A549 (cell line): ENCODE data around the gene TEKT5. TPM values are rescaled to one million over a fixed set of nuclear protein-coding genes. Genes with fewer than 3 reads are reported as not detected.

Experiments used
- ATAC-seq, 2 experiments: fragments of 200-7000 bp in 1 of 2; fragments of >200 bp in 1 of 2; cut with Nextera tagmentation in 1 of 2; cut with Tn5 transposase in 1 of 2; 3 replicates each; pipeline versions ENCODE4 v1.8.0 to v1.9.1; 2018 to 2020; ENCODE audit warnings: mild to moderate bottlenecking in 1 of 2, moderate library complexity in 1 of 2
- CTCF ChIA-PET: fragments of 300-600 bp; sonication (Branson Sonifier 250); formaldehyde crosslinking; extraction: SDS; loops from one replicate; lab custom pipeline; 2021; ENCODE audit warnings: antibody characterized with exemption, inconsistent platforms; lab: Yijun Ruan, JAX
- POLR2A ChIA-PET: fragments of 350-600 bp; formaldehyde crosslinking; extraction: SDS; loops from one replicate; lab custom pipeline; 2021; ENCODE audit warnings: antibody characterized with exemption, inconsistent platforms; lab: Yijun Ruan, JAX
- DNase-seq, 2 experiments: peaks; one replicate each; pipeline versions ENCODE4 v3.0.0 to v3.0.0-alpha.2; 2011 to 2016; ENCODE audit warnings: low read depth in 1 of 2, low spot score in 1 of 2
- FAIRE-seq: peaks from 2 replicates; lab custom pipeline; 2011; peaks lifted over from hg19 to GRCh38; lab: Jason Lieb, UNC
- H3K27ac ChIP-seq, 2 experiments: fragments of >200 bp; sonication (Bioruptor Twin); formaldehyde crosslinking; 3 replicates each; pipeline ENCODE4 v1.5.1; 2016 to 2017
- H3K4me1 ChIP-seq: fragments of >200 bp; sonication (Bioruptor Twin); formaldehyde crosslinking; 3 replicates; pipeline ENCODE4 v1.6.1; 2016
- H3K4me2 ChIP-seq: fragments of >200 bp; sonication (Bioruptor Twin); formaldehyde crosslinking; 3 replicates; pipeline ENCODE4 v1.6.1; 2016
- H3K4me3 ChIP-seq: fragments of >200 bp; sonication (Bioruptor Twin); formaldehyde crosslinking; 3 replicates; pipeline ENCODE4 v1.5.1; 2016
- H3K9me3 ChIP-seq: fragments of >200 bp; sonication (Bioruptor Twin); formaldehyde crosslinking; 3 replicates; pipeline ENCODE4 v1.6.1; 2016
- ATOH8 ChIP-seq: fragments of 250-450 bp; sonication (Bioruptor Pico); IDR thresholded peaks from 2 replicates; pipeline ENCODE4 v1.5.0; 2020; ENCODE audit warnings: low read depth, mild to moderate bottlenecking, moderate library complexity
- BCL3 ChIP-seq: fragments of >200 bp; sonication (Bioruptor Twin); formaldehyde crosslinking; IDR thresholded peaks from 3 replicates; pipeline ENCODE4 v1.6.1; 2016
- CBX2 ChIP-seq: fragments of 200-600 bp; sonication (generic); IDR thresholded peaks from 2 replicates; pipeline ENCODE4 v1.6.1; 2016; ENCODE audit warnings: low read depth, mild to moderate bottlenecking, borderline replicate concordance
- CEBPB ChIP-seq, 2 experiments: fragments of >200 bp in 1 of 2; sonication (Bioruptor Twin) in 1 of 2; formaldehyde crosslinking in 1 of 2; IDR thresholded peaks; 2 replicates each; pipeline ENCODE4 v1.6.1; 2012 to 2016
- CHD2 ChIP-seq: fragments of 150-350 bp; IDR thresholded peaks from 2 replicates; pipeline ENCODE4 v1.6.1; 2014; ENCODE audit warnings: low read length; ENCODE audit not compliant: partially characterized antibody
- EHMT2 ChIP-seq: fragments of 200-600 bp; sonication (generic); IDR thresholded peaks from 2 replicates; pipeline ENCODE4 v1.6.1; 2016; ENCODE audit warnings: antibody characterized with exemption, low read depth, mild to moderate bottlenecking, moderate library complexity
- ESRRA ChIP-seq: fragments of 150-350 bp; IDR thresholded peaks from 2 replicates; pipeline ENCODE4 v1.6.1; 2014; ENCODE audit warnings: mild to moderate bottlenecking, low read length, borderline replicate concordance
- FOSB ChIP-seq: fragments of 250-450 bp; sonication (Bioruptor Pico); IDR thresholded peaks from 2 replicates; pipeline ENCODE4 v1.5.0; 2020; ENCODE audit warnings: mild to moderate bottlenecking, moderate library complexity
- GATA3 ChIP-seq: IDR thresholded peaks from 2 replicates; pipeline ENCODE4 v1.6.1; 2012; ENCODE audit warnings: borderline replicate concordance
- HES2 ChIP-seq: fragments of >200 bp; sonication (Bioruptor Twin); formaldehyde crosslinking; IDR thresholded peaks from 2 replicates; pipeline ENCODE4 v1.6.1; 2016
- HOXA7 ChIP-seq: fragments of 250-450 bp; sonication (Bioruptor Pico); IDR thresholded peaks from 2 replicates; pipeline ENCODE4 v1.5.0; 2020; ENCODE audit warnings: mild to moderate bottlenecking, moderate library complexity
- HOXB13 ChIP-seq: fragments of 250-450 bp; sonication (Bioruptor Pico); IDR thresholded peaks from 2 replicates; pipeline ENCODE4 v1.5.0; 2020; ENCODE audit warnings: low read depth, mild to moderate bottlenecking, moderate library complexity
- JUNB ChIP-seq: fragments of >200 bp; sonication (Bioruptor Twin); formaldehyde crosslinking; IDR thresholded peaks from 2 replicates; pipeline ENCODE4 v1.6.1; 2016
- KDM5A ChIP-seq: fragments of 200-600 bp; sonication (generic); IDR thresholded peaks from 2 replicates; pipeline ENCODE4 v1.6.1; 2016; ENCODE audit warnings: antibody characterized with exemption, mild to moderate bottlenecking
- MYC ChIP-seq: IDR thresholded peaks from 2 replicates; pipeline ENCODE4 v1.6.1; 2012; ENCODE audit warnings: mild to moderate bottlenecking, inconsistent platforms, low read length, improper control_type of control experiment, borderline replicate concordance
- NFE2L2 ChIP-seq: fragments of 150-350 bp; conservative IDR thresholded peaks from 2 replicates; pipeline ENCODE4 v1.6.1; 2014; ENCODE audit warnings: low read length
- PHF8 ChIP-seq: fragments of 200-600 bp; sonication (generic); IDR thresholded peaks from 2 replicates; pipeline ENCODE4 v1.6.1; 2016; ENCODE audit warnings: low read depth, mild to moderate bottlenecking, antibody characterized with exemption, moderate library complexity, borderline replicate concordance
- POLR2A ChIP-seq: IDR thresholded peaks from 2 replicates; pipeline ENCODE4 v1.6.1; 2012; ENCODE audit warnings: mild to moderate bottlenecking, low read length
- RARB ChIP-seq: fragments of 250-450 bp; sonication (Bioruptor Pico); IDR thresholded peaks from 2 replicates; pipeline ENCODE4 v1.8.0; 2021; ENCODE audit warnings: mild to moderate bottlenecking, moderate library complexity
- RFX5 ChIP-seq: fragments of 450-650 bp; IDR thresholded peaks from 2 replicates; pipeline ENCODE4 v1.7.1; 2014; ENCODE audit warnings: antibody characterized with exemption, mild to moderate bottlenecking, moderate library complexity
- SMC3 ChIP-seq: fragments of >200 bp; sonication (Bioruptor Twin); formaldehyde crosslinking; IDR thresholded peaks from 3 replicates; pipeline ENCODE4 v1.6.1; 2018; ENCODE audit warnings: inconsistent platforms
- SREBF2 ChIP-seq: fragments of 450-650 bp; IDR thresholded peaks from 2 replicates; pipeline ENCODE4 v1.6.1; 2014; ENCODE audit warnings: mild to moderate bottlenecking, moderate library complexity
- TP53 ChIP-seq: fragments of 250-450 bp; sonication (Bioruptor Pico); IDR thresholded peaks from 2 replicates; pipeline ENCODE4 v1.5.0; 2021; ENCODE audit warnings: mild to moderate bottlenecking, moderate library complexity
- ZFP36 ChIP-seq: fragments of 450-650 bp; IDR thresholded peaks from 2 replicates; pipeline ENCODE4 v1.6.1; 2014; ENCODE audit warnings: borderline replicate concordance; ENCODE audit not compliant: partially characterized antibody
- WGBS: methylation state at CpG from one replicate; pipeline ENCODE4 v1.1.6; 2017; ENCODE audit errors: missing lambda C conversion rate; 5-methylcytosine and 5-hydroxymethylcytosine counted together
- polyA plus RNA-seq, 4 experiments: library from polyadenylated mRNA; depleted of rRNA in 3 of 4; stranded (reverse); fragments of >200 nt; fragmentation: RNase III in 1 of 4; extraction: RNeasy Plus Mini Kit Qiagen cat#74134 plus additional on column Dnase treatment in 1 of 4; gene quantifications; 2 replicates in 3 of 4; 3 replicates in 1 of 4; pipeline ENCODE4 v1.2.3, GENCODE V29; 2011 to 2017

The TEKT5 gene
- polyA plus RNA-seq, 2 of the 4 experiments (the other 2 are of a cell fraction) = 0.14 TPM; not detected in 1

GRCh38 chr16:10647264-10647720 is 47.4 kb downstream of the TEKT5 start:
- TF ChIP-seq POLR2A (no peak), BCL3 (no peak), HOXB13 (no peak)
- Histone ChIP-seq H3K9me3 (no peaks in the 10 kb centered on the region), H3K4me3 (no peak overlapping the region), H3K27ac (peak overlapping the region; percentile 42 to 62; a peak in 3 of 6 replicates), H3K4me1 (peaks cover 21% of the 10 kb centered on the region), H3K4me2 (peak overlapping the region; percentile 70)
- ChIA-PET POLR2A (interaction anchor here (0.7 kb wide), 1 partner anchor 97 kb away, joined by 3 read pairs; no protein-coding TSS in a partner anchor), CTCF (no interaction called here)
- DNase-seq = no peak
- WGBS = 90% methylated on average over 10 of the region's 10 CpGs
- ATAC-seq = no peak
- FAIRE-seq = no peak

- DNase-seq = no peak
- CTCF ChIA-PET = interaction anchor here (1.1 kb wide), 1 partner anchor 16 kb away, joined by 3 read pairs; no protein-coding TSS in a partner anchor
Measured at GRCh38 chr16:10646581-10647263, 48.0 kb downstream of the TEKT5 start.

GRCh38 chr16:10646228-10646580 is 48.5 kb downstream of the TEKT5 start:
- no peak for DNase-seq
- WGBS = 4% methylated on average over 1 of the region's 1 CpG
- TF ChIP-seq SREBF2 (no peak), CHD2 (no peak), EHMT2 (no peak), GATA3 (no peak), CEBPB (IDR thresholded peaks at IDR 0.05) (no peak), MYC (no peak), SMC3 (no peak)
- TF ChIP-seq, all 56 proteins: peak for 0
- FAIRE-seq (no peak), ATAC-seq (no peak)
- ChIA-PET CTCF (interaction anchor here (1.1 kb wide), 1 partner anchor 17 kb away, joined by 3 read pairs; no protein-coding TSS in a partner anchor), POLR2A (no interaction called here)
- Histone ChIP-seq H3K4me2 (peak overlapping the region; percentile 70), H3K9me3 (no peaks in the 10 kb centered on the region), H3K4me1 (peaks cover 21% of the 10 kb centered on the region), H3K27ac (peak overlapping the region; percentile 42 to 62; a peak in 2 of 6 replicates), H3K4me3 (no peak overlapping the region)

More at GRCh38 chr16:10646581-10647263, 48.0 kb downstream of the TEKT5 start:
- Histone ChIP-seq H3K4me1 (peaks cover 21% of the 10 kb centered on the region), H3K4me2 (peak overlapping the region; percentile 70), H3K27ac (peak overlapping the region; percentile 42 to 62; a peak in 4 of 6 replicates), H3K4me3 (no peak overlapping the region), H3K9me3 (no peaks in the 10 kb centered on the region)
- POLR2A ChIA-PET = interaction anchor here (0.7 kb wide), 1 partner anchor 98 kb away, joined by 3 read pairs; no protein-coding TSS in a partner anchor
- no peak for FAIRE-seq
- ATAC-seq = peak; percentile 56 to 62; a peak in 3 of 6 replicates
- TF ChIP-seq CBX2 (no peak), RARB (CRISPR knock-in tag) (no peak), CEBPB (IDR thresholded peaks at IDR 0.05) (no peak), HES2 (no peak), FOSB (no peak), HOXA7 (CRISPR knock-in tag) (no peak), SMC3 (no peak), ESRRA (no peak), PHF8 (no peak), RFX5 (no peak), BCL3 (no peak), TP53 (CRISPR knock-in tag) (no peak), ZFP36 (no peak), NFE2L2 (no peak), JUNB (no peak), ATOH8 (CRISPR knock-in tag) (no peak), KDM5A (no peak)
- WGBS = 49% methylated on average over 9 of the region's 9 CpGs
